ENCODE data around the gene IL25.
"Not testable (repeated sequence)": the region's sequence is repeated elsewhere in the genome, so short reads cannot be mapped to it uniquely, and the experiment has no call there.

The IL25 gene

GRCh38 chr14:23392613-23393012, 20.0 kb downstream of the IL25 start:
- no peak for DNase-seq

- DNase-seq, result no peak
Measured at GRCh38 chr14:23396126-23396525, 23.5 kb downstream of the IL25 start.

- no peak for DNase-seq
Measured at GRCh38 chr14:23396781-23397407, 24.3 kb downstream of the IL25 start.

GRCh38 chr14:23398348-23398747, 25.7 kb downstream of the IL25 start:
- no peak for DNase-seq

GRCh38 chr14:23399136-23399535, 26.5 kb downstream of the IL25 start:
- DNase-seq, result no peak

GRCh38 chr14:23399591-23399990, 27.0 kb downstream of the IL25 start:
- DNase-seq, result no peak

GRCh38 chr14:23400496-23401149, 28.0 kb downstream of the IL25 start:
- not testable (repeated sequence) for DNase-seq

- no peak for DNase-seq
Measured at GRCh38 chr14:23401291-23401690, 28.7 kb downstream of the IL25 start.

GRCh38 chr14:23402296-23403138, 29.9 kb downstream of the IL25 start:
- DNase-seq, result no peak

GRCh38 chr14:23403139-23403438, 30.5 kb downstream of the IL25 start:
- DNase-seq, result no peak

- no peak for DNase-seq
Measured at GRCh38 chr14:23403908-23404307, 31.3 kb downstream of the IL25 start.

GRCh38 chr14:23404331-23404900, 31.8 kb downstream of the IL25 start:
- DNase-seq, result no peak

- DNase-seq, result no peak
Measured at GRCh38 chr14:23405096-23405495, 32.5 kb downstream of the IL25 start.

GRCh38 chr14:23405516-23406025, 33.0 kb downstream of the IL25 start:
- no peak for DNase-seq

- no peak for DNase-seq
Measured at GRCh38 chr14:23406244-23406643, 33.6 kb downstream of the IL25 start.

GRCh38 chr14:23406725-23407355, 34.2 kb downstream of the IL25 start:
- DNase-seq, result no peak

GRCh38 chr14:23407516-23408306, 35.1 kb downstream of the IL25 start, which contains the start of gene MYH6:
MYH6 (minus strand) TSS chr14:23408273; CDS start chr14:23407223, 1,050 bp downstream.
- DNase-seq, result no peak

- no peak for DNase-seq
Measured at GRCh38 chr14:23408307-23408630, 35.7 kb downstream of the IL25 start.

- no peak for DNase-seq
Measured at GRCh38 chr14:23409475-23409874, 36.9 kb downstream of the IL25 start.

- no peak for DNase-seq
Measured at GRCh38 chr14:23409966-23410635, 37.5 kb downstream of the IL25 start.
